ENCODE results near the gene KRTAP10-7. TPM values are rescaled to one million over a fixed set of nuclear protein-coding genes. Genes with fewer than 3 reads are reported as not detected.
A peak's percentile ranks its signal among the peaks of the same experiment; 100 is the strongest.
"Not testable (repeated sequence)": the region's sequence is repeated elsewhere in the genome, so short reads cannot be mapped to it uniquely, and the experiment has no call there.

Gene KRTAP10-7
- total RNA-seq, result not detected
- polyA plus RNA-seq, result not detected

- H3K9me3 ChIP-seq; H3K27ac ChIP-seq; intact Hi-C loops (cut with DNase I); DNase-seq; H3K36me3 ChIP-seq; H3K4me3 ChIP-seq; H3K4me1 ChIP-seq: not testable (repeated sequence)
- H3K27me3 ChIP-seq, result peaks cover 0 to 39% (median 15%) of the 10 kb centered on the region in 3 donors
- WGBS, 2 donors, result 48 to 72% methylated on average over 23 of the region's 23 CpGs
These were observed at the start of gene KRTAP10-7 for GRCh38 chr21:44600118-44600978. TSS of gene KRTAP10-7 (plus strand) at chr21:44600597. CDS start at chr21:44600622, 25 bp downstream.

GRCh38 chr21:44550807-44551206, 49.6 kb upstream of the KRTAP10-7 start:
- Histone ChIP-seq H3K36me3 (no peaks in the 10 kb centered on the region), H3K4me3 (no peak overlapping the region), H3K27me3 (peaks cover 0 to 37% (median 0%) of the 10 kb centered on the region in 3 donors), H3K9me3 (peaks cover 0 to 9% (median 0%) of the 10 kb centered on the region in 4 donors), H3K27ac (no peak overlapping the region), H3K4me1 (peaks cover 0 to 7% (median 4%) of the 10 kb centered on the region in 4 donors)
- intact Hi-C loops (cut with DNase I), result no loop called here
- DNase-seq, result no peak
- WGBS, 2 donors, result 53 to 70% methylated on average over 10 of the region's 10 CpGs
- TF ChIP-seq EP300 (IDR thresholded peaks at IDR 0.05) (no peak), POLR2AphosphoS5 (IDR thresholded peaks at IDR 0.05) (no peak), POLR2A (IDR thresholded peaks at IDR 0.05) (no peak)
- TF ChIP-seq, protein P1, sequence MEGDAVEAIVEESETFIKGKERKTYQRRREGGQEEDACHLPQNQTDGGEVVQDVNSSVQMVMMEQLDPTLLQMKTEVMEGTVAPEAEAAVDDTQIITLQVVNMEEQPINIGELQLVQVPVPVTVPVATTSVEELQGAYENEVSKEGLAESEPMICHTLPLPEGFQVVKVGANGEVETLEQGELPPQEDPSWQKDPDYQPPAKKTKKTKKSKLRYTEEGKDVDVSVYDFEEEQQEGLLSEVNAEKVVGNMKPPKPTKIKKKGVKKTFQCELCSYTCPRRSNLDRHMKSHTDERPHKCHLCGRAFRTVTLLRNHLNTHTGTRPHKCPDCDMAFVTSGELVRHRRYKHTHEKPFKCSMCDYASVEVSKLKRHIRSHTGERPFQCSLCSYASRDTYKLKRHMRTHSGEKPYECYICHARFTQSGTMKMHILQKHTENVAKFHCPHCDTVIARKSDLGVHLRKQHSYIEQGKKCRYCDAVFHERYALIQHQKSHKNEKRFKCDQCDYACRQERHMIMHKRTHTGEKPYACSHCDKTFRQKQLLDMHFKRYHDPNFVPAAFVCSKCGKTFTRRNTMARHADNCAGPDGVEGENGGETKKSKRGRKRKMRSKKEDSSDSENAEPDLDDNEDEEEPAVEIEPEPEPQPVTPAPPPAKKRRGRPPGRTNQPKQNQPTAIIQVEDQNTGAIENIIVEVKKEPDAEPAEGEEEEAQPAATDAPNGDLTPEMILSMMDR (IDR thresholded peaks at IDR 0.05), result no peak

GRCh38 chr21:44551340-44551961, 48.9 kb upstream of the KRTAP10-7 start, which contains the start of gene KRTAP10-2:
TSS of gene KRTAP10-2 (minus strand) at chr21:44551505. CDS start at chr21:44551458, 47 bp downstream.
- intact Hi-C loops (cut with DNase I), result no loop called here
- no peaks in the 10 kb centered on the region for H3K36me3 ChIP-seq

GRCh38 chr21:44552136-44552535, 48.3 kb upstream of the KRTAP10-7 start:
- H3K27me3 ChIP-seq, result peaks cover 0 to 50% (median 0%) of the 10 kb centered on the region in 3 donors
- H3K4me3 ChIP-seq, result no peak overlapping the region
- H3K4me1 ChIP-seq, result peaks cover 0 to 7% (median 4%) of the 10 kb centered on the region in 4 donors
- TF ChIP-seq EP300 (IDR thresholded peaks at IDR 0.05) (no peak), POLR2A (IDR thresholded peaks at IDR 0.05) (no peak), POLR2AphosphoS5 (IDR thresholded peaks at IDR 0.05) (no peak)
- TF ChIP-seq, protein P1 (IDR thresholded peaks at IDR 0.05), result no peak
- peak; percentile 39 for DNase-seq
- WGBS, 2 donors, result 89 to 97% methylated on average over 6 of the region's 6 CpGs
- H3K27ac ChIP-seq, result no peak overlapping the region
- no peaks in the 10 kb centered on the region for H3K36me3 ChIP-seq
- intact Hi-C loops (cut with DNase I), result no loop called here
- peaks cover 0 to 3% (median 0%) of the 10 kb centered on the region in 4 donors for H3K9me3 ChIP-seq

More at GRCh38 chr21:44551340-44551961, 48.9 kb upstream of the KRTAP10-7 start, which contains the start of gene KRTAP10-2:
- 41 to 70% methylated on average over 17 of the region's 17 CpGs for WGBS, 2 donors
- H3K4me1 ChIP-seq, result peaks cover 0 to 7% (median 4%) of the 10 kb centered on the region in 4 donors
- H3K4me3 ChIP-seq, result no peak within 1 kb of the TSS
- no peak within 1 kb of the TSS for H3K27ac ChIP-seq
- H3K27me3 ChIP-seq, result peaks cover 0 to 43% (median 0%) of the 10 kb centered on the region in 3 donors
- TF ChIP-seq, protein P1 (IDR thresholded peaks at IDR 0.05), result no peak
- no peak for TF ChIP-seq POLR2A (IDR thresholded peaks at IDR 0.05)
- TF ChIP-seq EP300 (IDR thresholded peaks at IDR 0.05), result no peak
- no peak for TF ChIP-seq POLR2AphosphoS5 (IDR thresholded peaks at IDR 0.05)
- peaks cover 0 to 7% (median 0%) of the 10 kb centered on the region in 4 donors for H3K9me3 ChIP-seq
- no peak for DNase-seq

- TF ChIP-seq POLR2A (IDR thresholded peaks at IDR 0.05), result no peak
- no peak for TF ChIP-seq EP300 (IDR thresholded peaks at IDR 0.05)
- TF ChIP-seq POLR2AphosphoS5 (IDR thresholded peaks at IDR 0.05), result no peak
- TF ChIP-seq, protein P1 (IDR thresholded peaks at IDR 0.05), result no peak
- H3K36me3 ChIP-seq, result no peaks in the 10 kb centered on the region
- intact Hi-C loops (cut with DNase I), result no loop called here
- H3K4me1 ChIP-seq, result peaks cover 0 to 7% (median 4%) of the 10 kb centered on the region in 4 donors
- H3K27ac ChIP-seq, result no peak overlapping the region
- no peak overlapping the region for H3K4me3 ChIP-seq
- H3K27me3 ChIP-seq, result peaks cover 0 to 56% (median 0%) of the 10 kb centered on the region in 3 donors
- DNase-seq, result no peak
- WGBS, 2 donors, result 79 to 85% methylated on average over 13 of the region's 13 CpGs
- H3K9me3 ChIP-seq, result peaks cover 0 to 3% (median 0%) of the 10 kb centered on the region in 4 donors
These were observed 47.7 kb upstream of the KRTAP10-7 start for GRCh38 chr21:44552681-44553080.
